Osteocyte (in vitro differentiated cells): Measurements from ENCODE around the gene TBX19. TPM values are rescaled to one million over a fixed set of nuclear protein-coding genes. Genes with fewer than 3 reads are reported as not detected.

ENCODE experiments used
- DNase-seq: peaks from one replicate; pipeline ENCODE4 v3.0.0; 2021; ENCODE audit warnings: mixed read lengths; ENCODE audit not compliant: unreplicated experiment; ENCODE audit errors: extremely low spot score
- H3K27ac Mint-ChIP-seq: one replicate; pipeline ENCODE4 v1.8.0; 2021; ENCODE audit warnings: mild to moderate bottlenecking, mixed read lengths; ENCODE audit not compliant: unreplicated experiment
- H3K27me3 Mint-ChIP-seq: one replicate; pipeline ENCODE4 v1.8.0; 2021; ENCODE audit warnings: mixed read lengths; ENCODE audit not compliant: unreplicated experiment
- H3K36me3 Mint-ChIP-seq: one replicate; pipeline ENCODE4 v1.8.0; 2021; ENCODE audit warnings: mixed read lengths; ENCODE audit not compliant: unreplicated experiment
- H3K4me1 Mint-ChIP-seq: one replicate; pipeline ENCODE4 v1.8.0; 2021; ENCODE audit warnings: mixed read lengths; ENCODE audit not compliant: unreplicated experiment
- H3K4me3 Mint-ChIP-seq: one replicate; pipeline ENCODE4 v1.8.0; 2021; ENCODE audit warnings: mild to moderate bottlenecking, moderate library complexity, mixed read lengths; ENCODE audit not compliant: unreplicated experiment
- H3K9me3 Mint-ChIP-seq: one replicate; pipeline ENCODE4 v1.8.0; 2021; ENCODE audit warnings: mixed read lengths; ENCODE audit not compliant: unreplicated experiment
- CTCF ChIP-seq: fragments of 200-600 bp; sonication (generic); IDR thresholded peaks from 2 replicates; pipeline ENCODE4 v1.5.0; 2021; ENCODE audit warnings: antibody characterized with exemption, mild to moderate bottlenecking, moderate library complexity
- total RNA-seq: library from RNA; stranded (reverse); gene quantifications from 2 replicates; pipeline ENCODE4 v1.2.1, GENCODE V29; 2021

The TBX19 gene
- total RNA-seq, 1 donor from 2014 or later: 2.5 TPM

DNA sequence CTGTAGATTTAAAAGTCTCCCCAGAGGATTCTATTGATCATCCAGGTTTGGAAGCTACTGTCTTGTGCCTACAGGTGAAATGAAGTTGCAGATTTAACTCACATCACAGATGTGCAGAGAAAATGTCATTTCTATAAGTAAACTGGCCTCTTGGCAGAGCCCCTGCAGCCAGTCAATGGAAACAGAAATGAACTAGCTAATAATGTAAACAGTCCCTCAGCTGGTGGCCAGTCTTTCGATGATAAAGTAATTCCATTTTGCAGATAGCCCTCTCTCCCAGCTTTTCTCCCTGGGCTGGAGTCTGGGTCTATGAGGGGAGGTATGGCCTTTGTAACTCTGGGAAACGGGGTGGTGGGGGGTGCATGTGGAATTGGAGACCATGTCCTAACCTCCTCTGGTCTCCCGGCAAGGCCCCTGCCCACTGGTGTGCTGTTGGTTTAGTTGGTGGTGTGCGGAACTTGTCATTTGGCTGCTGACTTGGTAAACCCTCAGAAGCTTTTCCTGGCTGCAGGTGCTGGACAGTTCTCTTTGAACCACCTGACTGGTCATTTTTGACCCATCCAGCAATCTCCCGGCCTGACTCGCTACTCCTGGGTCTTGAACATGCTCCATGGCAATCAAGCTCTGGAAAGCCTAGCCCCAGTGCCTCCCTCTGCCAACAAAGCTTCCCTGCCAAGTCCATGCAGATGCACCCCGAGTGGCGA is 14.9 kb downstream of the TBX19 start:
- H3K4me1 Mint-ChIP-seq: peaks cover 3% of the 10 kb centered on the region
- no peak overlapping the region for H3K4me3 Mint-ChIP-seq
- no peak for DNase-seq
- H3K27ac Mint-ChIP-seq: no peak overlapping the region
- TF ChIP-seq CTCF: no peak
- peaks cover 2% of the 10 kb centered on the region for H3K36me3 Mint-ChIP-seq
- no peaks in the 10 kb centered on the region for H3K9me3 Mint-ChIP-seq
- no peaks in the 10 kb centered on the region for H3K27me3 Mint-ChIP-seq

DNA sequence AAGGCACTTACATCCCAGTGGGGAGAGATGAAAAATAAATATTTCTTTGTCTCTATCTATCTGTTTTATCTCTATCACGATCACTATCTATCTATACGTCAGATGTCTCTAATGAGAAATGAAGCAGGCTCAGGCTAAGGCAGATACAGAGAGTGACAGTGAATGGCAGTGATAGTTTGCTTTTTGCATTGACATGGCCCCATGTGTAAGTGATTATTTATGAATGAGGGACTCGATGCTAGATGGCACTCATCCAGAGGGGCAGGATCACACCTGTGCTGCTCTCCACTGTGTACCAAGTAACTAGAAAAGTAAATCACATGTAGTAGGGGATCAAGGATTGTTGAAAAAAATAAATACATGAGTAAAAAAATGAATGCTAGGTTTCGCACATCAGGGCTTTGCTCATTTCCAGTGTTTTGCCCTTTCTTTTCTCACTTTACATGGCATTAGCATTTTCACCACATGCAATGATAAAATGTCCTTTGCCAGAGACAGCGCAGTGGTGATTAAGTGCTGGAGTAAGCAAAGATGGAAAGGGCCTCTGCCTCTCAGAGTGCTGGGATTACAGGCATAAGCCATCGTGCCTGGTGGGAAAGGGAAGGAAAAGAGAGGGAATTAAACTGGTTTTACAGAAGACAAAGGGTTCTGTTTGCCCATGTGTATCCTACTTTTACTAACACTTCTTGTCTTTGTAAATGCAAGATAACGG is 16.5 kb downstream of the TBX19 start:
- Mint-ChIP-seq H3K36me3 (peaks cover 2% of the 10 kb centered on the region), H3K9me3 (no peaks in the 10 kb centered on the region), H3K4me3 (no peak overlapping the region), H3K27ac (no peak overlapping the region), H3K4me1 (peaks cover 19% of the 10 kb centered on the region), H3K27me3 (no peaks in the 10 kb centered on the region)
- no peak for DNase-seq
- no peak for TF ChIP-seq CTCF

DNA sequence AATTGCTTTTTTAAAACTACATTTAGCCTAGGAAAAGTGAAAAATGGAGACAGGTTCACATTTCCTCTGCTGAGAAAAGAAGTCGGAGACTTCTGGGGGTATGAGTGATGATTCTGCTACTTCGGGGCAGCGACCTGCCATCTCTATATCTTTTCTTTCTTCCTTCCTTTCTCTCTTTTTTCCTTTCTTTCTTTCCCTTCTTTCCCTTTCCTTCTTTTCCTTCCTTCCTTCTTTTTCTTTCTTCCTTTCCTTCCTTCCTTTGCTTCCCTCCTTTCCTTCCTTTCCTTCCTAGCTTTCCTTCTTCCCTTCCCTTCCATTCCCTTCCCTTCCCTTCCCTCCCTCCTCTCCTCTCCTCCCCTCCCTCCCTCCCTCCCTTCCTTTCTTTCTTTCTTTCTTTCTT is 17.8 kb downstream of the TBX19 start:
- Mint-ChIP-seq H3K36me3 (peaks cover 2% of the 10 kb centered on the region), H3K9me3 (no peaks in the 10 kb centered on the region), H3K27ac (no peak overlapping the region), H3K4me3 (no peak overlapping the region), H3K27me3 (no peaks in the 10 kb centered on the region), H3K4me1 (peaks cover 30% of the 10 kb centered on the region)
- no peak for DNase-seq
- TF ChIP-seq CTCF: no peak

DNA sequence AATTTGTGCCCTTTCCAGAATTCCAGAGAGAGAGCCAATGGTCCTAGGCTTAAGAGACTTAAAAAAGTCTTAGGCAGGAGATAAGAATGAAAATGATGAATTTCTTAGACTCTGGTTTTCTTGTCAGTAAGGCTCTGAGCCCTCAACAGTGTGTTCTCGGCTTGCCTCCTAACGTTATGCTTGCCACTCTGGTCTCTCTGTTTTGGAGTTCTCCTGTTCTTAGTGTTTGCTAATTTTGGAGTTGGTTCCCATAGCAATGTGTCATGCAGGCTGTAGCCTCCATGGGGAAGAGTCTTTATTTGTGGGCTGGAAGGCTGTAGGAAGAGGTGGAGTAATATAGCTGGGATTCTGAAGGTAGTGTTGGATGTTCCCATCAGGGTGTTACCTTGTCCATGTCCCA is 19.9 kb downstream of the TBX19 start:
- TF ChIP-seq CTCF: no peak
- Mint-ChIP-seq H3K27ac (peak overlapping the region; percentile 19), H3K27me3 (no peaks in the 10 kb centered on the region), H3K4me1 (peaks cover 45% of the 10 kb centered on the region), H3K36me3 (peaks cover 4% of the 10 kb centered on the region), H3K9me3 (peaks cover 2% of the 10 kb centered on the region), H3K4me3 (no peak overlapping the region)
- no peak for DNase-seq

- H3K36me3 Mint-ChIP-seq: peaks cover 7% of the 10 kb centered on the region
- H3K27me3 Mint-ChIP-seq: no peaks in the 10 kb centered on the region
- H3K27ac Mint-ChIP-seq: peak overlapping the region; percentile 73
These were observed 21.1 kb downstream of the TBX19 start for GRCh38 chr1:168301664-168302320.

More at GRCh38 chr1:168301664-168302320, 21.1 kb downstream of the TBX19 start:
- H3K9me3 Mint-ChIP-seq: peaks cover 3% of the 10 kb centered on the region
- TF ChIP-seq CTCF: no peak
- peaks cover 46% of the 10 kb centered on the region for H3K4me1 Mint-ChIP-seq
- H3K4me3 Mint-ChIP-seq: no peak overlapping the region
- no peak for DNase-seq
